ENCODE measurements around the gene RTN3. TPM values are rescaled to one million over a fixed set of nuclear protein-coding genes. Genes with fewer than 3 reads are reported as not detected.
A peak's percentile ranks its signal among the peaks of the same experiment; 100 is the strongest.

The RTN3 gene
- polyA plus RNA-seq, 3 donors, result 123 to 341 (median 232) TPM

- H3K36me3 ChIP-seq (replicated peaks in 1 of 2; ENCODE audit: control insufficient read depth in 1 of 2, insufficient read depth in 2 of 2, low read length in 2 of 2), result peaks cover 40 to 50% of the 10 kb centered on the region in 2 donors
- DNase-seq, result no peak
- no peaks in the 10 kb centered on the region for H3K4me1 ChIP-seq (ENCODE audit: control insufficient read depth in 1 of 2, insufficient read depth in 2 of 2, low read length in 2 of 2)
- no peaks in the 10 kb centered on the region for H3K9me3 ChIP-seq (replicated peaks in 1 of 2; ENCODE audit: control insufficient read depth in 1 of 2, insufficient read depth in 1 of 2, low read length in 2 of 2)
- peaks cover 30 to 41% of the 10 kb centered on the region in 2 donors for H3K36me3 Mint-ChIP-seq
- H3K4me3 ChIP-seq (replicated peaks in 1 of 3; ENCODE audit: low read depth in 2 of 3, low read length in 3 of 3), result no peak overlapping the region
- intact Hi-C loops (cut with micrococcal nuclease), result loop anchor here in 1 of 2 donors (10.0 kb wide), 1 partner anchor 384 kb away; no protein-coding TSS in a partner anchor
- no peaks in the 10 kb centered on the region for H3K79me2 ChIP-seq (ENCODE audit: insufficient read depth, low read length)
- H3K4me1 Mint-ChIP-seq, result no peaks in the 10 kb centered on the region
- H3K9me3 Mint-ChIP-seq, result peaks cover 0 to 2% (median 0%) of the 10 kb centered on the region in 7 donors
- peaks cover 0 to 2% (median 2%) of the 10 kb centered on the region in 3 donors for H3K27me3 Mint-ChIP-seq (ENCODE audit: low read depth in 3 of 3)
- no peak overlapping the region for H3K4me3 Mint-ChIP-seq
- no peak overlapping the region for H2AFZ ChIP-seq (ENCODE audit: insufficient read depth, low read depth, low read length, poor library complexity, severe bottlenecking)
- H3K27ac ChIP-seq (ENCODE audit: low read depth in 1 of 2, low read length in 2 of 2), result no peak overlapping the region
- H3K27ac Mint-ChIP-seq, result peak overlapping the region in 2 of 7 donors; percentile 37 to 62
- WGBS (ENCODE audit: insufficient coverage), result 90% methylated on average over 9 of the region's 10 CpGs
- TF ChIP-seq CTCF (IDR thresholded peaks at IDR 0.05), result no peak
- H3K4me2 ChIP-seq (replicated peaks; ENCODE audit: extremely low read depth, low read length, poor library complexity, severe bottlenecking), result no peak overlapping the region
- H3K9ac ChIP-seq (ENCODE audit: insufficient read depth, low read length, poor library complexity, severe bottlenecking), result no peak overlapping the region
- H3K27me3 ChIP-seq (ENCODE audit: control insufficient read depth in 2 of 2, insufficient read depth in 2 of 2, low read length in 2 of 2), result no peaks in the 10 kb centered on the region
- H4K20me1 ChIP-seq (ENCODE audit: insufficient read depth, low read length), result peaks cover 32% of the 10 kb centered on the region
These were observed 79.9 kb downstream of the RTN3 start for GRCh38 chr11:63761188-63761587.

- no peak overlapping the region for H3K9ac ChIP-seq (ENCODE audit: insufficient read depth, low read length, poor library complexity, severe bottlenecking)
- no peak overlapping the region for H3K4me3 ChIP-seq (replicated peaks in 1 of 3; ENCODE audit: low read depth in 2 of 3, low read length in 3 of 3)
- H3K36me3 ChIP-seq (replicated peaks in 1 of 2; ENCODE audit: control insufficient read depth in 1 of 2, insufficient read depth in 2 of 2, low read length in 2 of 2), result peaks cover 32 to 41% of the 10 kb centered on the region in 2 donors
- H3K4me2 ChIP-seq (replicated peaks; ENCODE audit: extremely low read depth, low read length, poor library complexity, severe bottlenecking), result no peak overlapping the region
- intact Hi-C loops (cut with micrococcal nuclease), result loop anchor here in 1 of 2 donors (10.0 kb wide), 1 partner anchor 383 kb away; no protein-coding TSS in a partner anchor
- no peaks in the 10 kb centered on the region for H3K9me3 ChIP-seq (replicated peaks in 1 of 2; ENCODE audit: control insufficient read depth in 1 of 2, insufficient read depth in 1 of 2, low read length in 2 of 2)
- H3K79me2 ChIP-seq (ENCODE audit: insufficient read depth, low read length), result no peaks in the 10 kb centered on the region
- H3K27ac ChIP-seq (ENCODE audit: low read depth in 1 of 2, low read length in 2 of 2), result no peak overlapping the region
- H4K20me1 ChIP-seq (ENCODE audit: insufficient read depth, low read length), result peaks cover 30% of the 10 kb centered on the region
- no peak overlapping the region for H3K27ac Mint-ChIP-seq
- no peak for DNase-seq
- H3K4me1 Mint-ChIP-seq, result peaks cover 1% of the 10 kb centered on the region
- 95% methylated on average over 27 of the region's 34 CpGs for WGBS (ENCODE audit: insufficient coverage)
- H3K4me1 ChIP-seq (ENCODE audit: control insufficient read depth in 1 of 2, insufficient read depth in 2 of 2, low read length in 2 of 2), result peaks cover 2 to 4% of the 10 kb centered on the region in 2 donors
- no peaks in the 10 kb centered on the region for H3K27me3 ChIP-seq (ENCODE audit: control insufficient read depth in 2 of 2, insufficient read depth in 2 of 2, low read length in 2 of 2)
- no peak for TF ChIP-seq CTCF (IDR thresholded peaks at IDR 0.05)
- H3K4me3 Mint-ChIP-seq, result no peak overlapping the region
- H3K27me3 Mint-ChIP-seq (ENCODE audit: low read depth in 3 of 3), result peaks cover 1 to 2% (median 2%) of the 10 kb centered on the region in 3 donors
- H3K36me3 Mint-ChIP-seq, result peaks cover 27 to 32% of the 10 kb centered on the region in 2 donors
- no peak overlapping the region for H2AFZ ChIP-seq (ENCODE audit: insufficient read depth, low read depth, low read length, poor library complexity, severe bottlenecking)
- peaks cover 0 to 2% (median 0%) of the 10 kb centered on the region in 7 donors for H3K9me3 Mint-ChIP-seq
These were observed 80.8 kb downstream of the RTN3 start for GRCh38 chr11:63761931-63762653.

Data from CD14-positive monocyte (primary cell).